IMR-90 (cell line): ENCODE results near the gene MSI1. TPM values are rescaled to one million over a fixed set of nuclear protein-coding genes. Genes with fewer than 3 reads are reported as not detected.

Source experiments
- ATAC-seq: fragments of 200-7000 bp; cut with Tn5 transposase; 2 replicates; pipeline ENCODE4 v1.9.1; 2020; ENCODE audit warnings: low read depth, mild to moderate bottlenecking, moderate library complexity
- BruUV-seq: library from RNA; stranded (reverse); fragments of 400-500 nt; replicated peaks from 2 replicates; lab custom pipeline; 2021; lab: Mats Ljungman, UMichigan
- CTCF ChIA-PET: fragments of 300-600 bp; formaldehyde crosslinking; extraction: SDS; loops from one replicate; lab custom pipeline; 2021; ENCODE audit warnings: antibody characterized with exemption; lab: Yijun Ruan, JAX
- POLR2A ChIA-PET: fragments of 300-600 bp; sonication (Branson Sonifier 250); formaldehyde crosslinking; loops from one replicate; lab custom pipeline; 2022; ENCODE audit warnings: antibody characterized with exemption; ENCODE audit not compliant: unreplicated experiment; lab: Charles Lee
- DNase-seq: peaks from one replicate; pipeline ENCODE4 v3.0.0; 2013
- H2AFZ ChIP-seq: replicated peaks from 2 replicates; pipeline ENCODE3; 2013; ENCODE audit warnings: low read length, mild to moderate bottlenecking; ENCODE audit not compliant: poor library complexity
- H2AK5ac ChIP-seq: 2 replicates; pipeline ENCODE4 v1.6.1; 2013; ENCODE audit warnings: low read depth, low read length, inconsistent platforms
- H2AK9ac ChIP-seq: replicated peaks from 2 replicates; pipeline ENCODE3; 2013; ENCODE audit warnings: mild to moderate bottlenecking, low read depth, low read length, moderate library complexity; ENCODE audit not compliant: poor library complexity
- H2BK120ac ChIP-seq: 2 replicates; pipeline ENCODE4 v1.6.1; 2013; ENCODE audit warnings: low read depth, low read length, inconsistent platforms
- H2BK15ac ChIP-seq: 3 replicates; pipeline ENCODE4 v1.6.1; 2013; ENCODE audit warnings: low read depth, low read length, inconsistent platforms
- H2BK20ac ChIP-seq: 2 replicates; pipeline ENCODE4 v1.6.1; 2013; ENCODE audit warnings: low read depth, mild to moderate bottlenecking, inconsistent platforms, low read length, moderate library complexity
- H2BK5ac ChIP-seq: 2 replicates; pipeline ENCODE4 v1.6.1; 2013; ENCODE audit warnings: mild to moderate bottlenecking, low read depth, low read length, inconsistent platforms; ENCODE audit not compliant: poor library complexity, severe bottlenecking
- H3K14ac ChIP-seq: replicated peaks from 2 replicates; pipeline ENCODE4 v1.6.1; 2013; ENCODE audit warnings: low read depth, low read length, inconsistent platforms
- H3K18ac ChIP-seq: 2 replicates; pipeline ENCODE4 v1.6.1; 2013; ENCODE audit warnings: low read depth, low read length, control low read depth
- H3K23ac ChIP-seq: 2 replicates; pipeline ENCODE4 v1.6.1; 2013; ENCODE audit warnings: low read depth, low read length, inconsistent platforms
- H3K27ac ChIP-seq: 2 replicates; pipeline ENCODE4 v1.5.1; 2013; ENCODE audit warnings: mild to moderate bottlenecking, control low read depth, low read length; ENCODE audit not compliant: insufficient read depth
- H3K27me3 ChIP-seq: 2 replicates; pipeline ENCODE4 v1.6.1; 2013; ENCODE audit warnings: low read length; ENCODE audit not compliant: control insufficient read depth, insufficient read depth
- H3K36me3 ChIP-seq: 2 replicates; pipeline ENCODE4 v1.6.1; 2013; ENCODE audit warnings: low read length, mixed read lengths; ENCODE audit not compliant: control insufficient read depth, insufficient read depth
- H3K4ac ChIP-seq: 2 replicates; pipeline ENCODE4 v1.6.1; 2013; ENCODE audit warnings: low read depth, low read length, inconsistent platforms
- H3K4me1 ChIP-seq: 2 replicates; pipeline ENCODE4 v1.6.1; 2013; ENCODE audit warnings: low read length, mixed read lengths; ENCODE audit not compliant: control insufficient read depth, insufficient read depth
- H3K4me2 ChIP-seq: 2 replicates; pipeline ENCODE4 v1.6.1; 2013; ENCODE audit warnings: low read depth, mild to moderate bottlenecking, control low read depth, low read length, moderate library complexity
- H3K4me3 ChIP-seq: 2 replicates; pipeline ENCODE4 v1.5.1; 2013; ENCODE audit warnings: low read depth, mild to moderate bottlenecking, control low read depth, low read length, moderate library complexity; ENCODE audit not compliant: insufficient read depth
- H3K56ac ChIP-seq: 2 replicates; pipeline ENCODE4 v1.6.1; 2013; ENCODE audit warnings: low read length, inconsistent platforms; ENCODE audit not compliant: insufficient read depth; ENCODE audit errors: extremely low read depth
- H3K79me1 ChIP-seq, 2 experiments: 2 replicates each; pipeline ENCODE4 v1.6.1; 2013; ENCODE audit warnings: low read length in 2 of 2, inconsistent platforms in 1 of 2, low read depth in 1 of 2
- H3K9ac ChIP-seq: 2 replicates; pipeline ENCODE4 v1.6.1; 2013; ENCODE audit warnings: low read depth, low read length, control low read depth
- H3K9me1 ChIP-seq: 2 replicates; pipeline ENCODE4 v1.6.1; 2013; ENCODE audit warnings: low read length, inconsistent platforms; ENCODE audit not compliant: insufficient read depth
- H3K9me3 ChIP-seq: 2 replicates; pipeline ENCODE4 v1.6.1; 2013; ENCODE audit warnings: low read length; ENCODE audit not compliant: control insufficient read depth, insufficient read depth
- H4K20me1 ChIP-seq: 2 replicates; pipeline ENCODE4 v1.6.1; 2013; ENCODE audit warnings: low read length, inconsistent platforms; ENCODE audit not compliant: insufficient read depth
- H4K5ac ChIP-seq: 2 replicates; pipeline ENCODE4 v1.6.1; 2013; ENCODE audit warnings: mild to moderate bottlenecking, low read depth, low read length, control low read depth
- H4K8ac ChIP-seq, 2 experiments: 2 replicates each; pipeline ENCODE4 v1.6.1; 2013; ENCODE audit warnings: low read depth in 2 of 2, low read length in 2 of 2, control low read depth in 1 of 2, inconsistent platforms in 1 of 2
- H4K91ac ChIP-seq: 2 replicates; pipeline ENCODE4 v1.6.1; 2013; ENCODE audit warnings: low read depth, low read length, inconsistent platforms; ENCODE audit not compliant: insufficient read depth
- NFE2L2 ChIP-seq: fragments of 150-350 bp; IDR thresholded peaks from 2 replicates; pipeline ENCODE4 v1.6.1; 2016; ENCODE audit warnings: low read depth, mild to moderate bottlenecking, low read length
- WGBS, 2 experiments: methylation state at CpG; one replicate each; pipeline versions ENCODE4 v1.1.5 to v1.1.7; 2013; ENCODE audit warnings: missing lambda C conversion rate in 2 of 2; ENCODE audit not compliant: insufficient read length in 1 of 2; ENCODE audit errors: extremely low coverage in 2 of 2; 5-methylcytosine and 5-hydroxymethylcytosine counted together
- dilution Hi-C: fragments of 300-500 bp; cut with HindIII; formaldehyde crosslinking; loops from one replicate; pipeline ENCODE4 v1.14.3; 2018; ENCODE audit warnings: low sequenced_read_pairs; ENCODE audit not compliant: unreplicated experiment
- in situ Hi-C: fragments of 300-500 bp; cut with MboI; formaldehyde crosslinking; loops from 3 replicates; pipeline ENCODE4 v1.14.3; 2019; ENCODE audit warnings: low sequenced_read_pairs, inconsistent platforms, mixed read lengths
- intact Hi-C: fragments of 100-400 bp; cut with micrococcal nuclease; formaldehyde crosslinking; loops from 2 replicates; pipeline ENCODE4 v1.10.0; 2022
- polyA plus RNA-seq, 3 experiments: library from polyadenylated mRNA; depleted of rRNA; stranded (reverse); fragments of >200 nt; gene quantifications; 2 replicates each; pipeline ENCODE4 v1.2.3, GENCODE V29; 2012; ENCODE audit warnings: low replicate concordance in 1 of 3
- total RNA-seq: library from RNA; depleted of rRNA; stranded (reverse); fragments of >200 nt; gene quantifications from 2 replicates; pipeline ENCODE4 v1.2.3, GENCODE V29; 2012

MSI1 gene
- total and polyA plus RNA-seq, 2 of the 4 experiments (the other 2 are of a cell fraction), result not detected

GRCh38 chr12:120364487-120364886 is 4.5 kb downstream of the MSI1 start:
- dilution Hi-C loops (no loop called here), in situ Hi-C loops (no loop called here), intact Hi-C loops (no loop called here)
- ATAC-seq, result no peak
- Histone ChIP-seq H2BK20ac (no peak overlapping the region), H3K4me3 (no peak overlapping the region), H4K5ac (no peak overlapping the region), H3K9me1 (no peaks in the 10 kb centered on the region), H3K23ac (no peak overlapping the region), H3K79me1 (no peaks in the 10 kb centered on the region), H3K4ac (no peak overlapping the region), H2AFZ (no peak overlapping the region), H3K56ac (no peak overlapping the region), H2BK120ac (no peak overlapping the region), H3K9me3 (no peaks in the 10 kb centered on the region), H3K36me3 (no peaks in the 10 kb centered on the region), H3K4me2 (no peak overlapping the region), H2BK15ac (no peak overlapping the region), H2AK9ac (no peak overlapping the region), H3K18ac (no peak overlapping the region), H4K91ac (no peak overlapping the region), H2BK5ac (no peak overlapping the region), H3K14ac (no peak overlapping the region), H3K27ac (no peak overlapping the region), H4K20me1 (no peaks in the 10 kb centered on the region), H4K8ac (no peak overlapping the region), H3K4me1 (no peaks in the 10 kb centered on the region), H2AK5ac (no peak overlapping the region), H3K27me3 (peaks cover 81% of the 10 kb centered on the region), H3K9ac (no peak overlapping the region)
- POLR2A ChIA-PET, result no interaction called here
- DNase-seq, result no peak
- BruUV-seq, result no TSS peak
- CTCF ChIA-PET, result no interaction called here
- 74% methylated on average over 2 of the region's 6 CpGs; no CpG with 5 or more reads in 1 of the 2 experiments for WGBS, 2 experiments
- TF ChIP-seq NFE2L2, result no peak
